Measurements from ENCODE around the gene HOGA1.

The HOGA1 gene

DNA sequence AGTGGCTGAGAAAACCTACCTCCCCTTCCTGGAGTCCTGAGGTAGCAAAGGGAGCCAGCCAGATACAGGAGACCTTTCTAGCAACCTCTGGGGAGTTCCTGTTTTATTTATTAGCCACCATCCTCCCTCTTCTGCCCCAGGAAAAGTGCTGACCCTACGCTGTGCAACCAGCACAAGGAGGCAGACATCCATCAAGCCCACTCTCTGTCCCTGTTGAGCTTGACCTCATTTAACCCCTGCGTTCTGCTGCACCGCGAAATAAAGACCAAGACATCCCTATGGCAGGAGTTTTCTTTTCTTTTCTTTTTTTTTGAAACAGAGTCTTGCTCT lies 37.0 kb upstream of the HOGA1 start:
- ChIA-PET CTCF (interaction anchor here (1.2 to 10.3 kb wide), 4 partner anchors 10 to 83 kb away, joined by 3 to 157 read pairs (median 79); partner anchors contain the start of gene ANKRD2), POLR2A (no interaction called here)

DNA sequence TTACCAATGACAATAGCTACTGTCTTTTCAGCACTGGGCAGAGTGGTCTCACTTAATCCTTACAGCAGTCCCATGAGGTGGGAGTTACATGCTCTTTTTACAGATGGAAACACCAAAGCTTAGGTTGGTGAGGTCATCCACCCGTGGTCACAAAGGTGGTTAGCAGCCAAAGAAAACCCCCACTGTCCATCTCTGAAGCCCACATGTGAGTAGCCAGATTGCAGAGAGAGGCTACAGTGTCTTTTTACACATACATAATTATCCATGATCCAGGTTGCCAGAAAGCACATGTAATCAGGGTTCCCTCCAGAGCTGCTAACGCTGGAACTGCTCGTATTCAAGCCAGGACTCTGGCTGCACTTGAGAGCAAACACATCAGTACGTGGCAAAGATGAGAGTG lies 36.2 kb upstream of the HOGA1 start:
- CTCF ChIA-PET: interaction anchor here (10.2 to 10.3 kb wide), 2 partner anchors 10 to 22 kb away, joined by 150 to 157 read pairs; partner anchors contain the start of gene ANKRD2
- TF ChIP-seq, protein P1, sequence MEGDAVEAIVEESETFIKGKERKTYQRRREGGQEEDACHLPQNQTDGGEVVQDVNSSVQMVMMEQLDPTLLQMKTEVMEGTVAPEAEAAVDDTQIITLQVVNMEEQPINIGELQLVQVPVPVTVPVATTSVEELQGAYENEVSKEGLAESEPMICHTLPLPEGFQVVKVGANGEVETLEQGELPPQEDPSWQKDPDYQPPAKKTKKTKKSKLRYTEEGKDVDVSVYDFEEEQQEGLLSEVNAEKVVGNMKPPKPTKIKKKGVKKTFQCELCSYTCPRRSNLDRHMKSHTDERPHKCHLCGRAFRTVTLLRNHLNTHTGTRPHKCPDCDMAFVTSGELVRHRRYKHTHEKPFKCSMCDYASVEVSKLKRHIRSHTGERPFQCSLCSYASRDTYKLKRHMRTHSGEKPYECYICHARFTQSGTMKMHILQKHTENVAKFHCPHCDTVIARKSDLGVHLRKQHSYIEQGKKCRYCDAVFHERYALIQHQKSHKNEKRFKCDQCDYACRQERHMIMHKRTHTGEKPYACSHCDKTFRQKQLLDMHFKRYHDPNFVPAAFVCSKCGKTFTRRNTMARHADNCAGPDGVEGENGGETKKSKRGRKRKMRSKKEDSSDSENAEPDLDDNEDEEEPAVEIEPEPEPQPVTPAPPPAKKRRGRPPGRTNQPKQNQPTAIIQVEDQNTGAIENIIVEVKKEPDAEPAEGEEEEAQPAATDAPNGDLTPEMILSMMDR (IDR thresholded peaks at IDR 0.05; ENCODE audit: insufficient read depth, low read length, missing control alignments): no peak
- DNase-seq (ENCODE audit: low read depth, low spot score): no peak
- no peak overlapping the region for H3K4me3 ChIP-seq (ENCODE audit: low read depth, low read length)
- POLR2A ChIA-PET: interaction anchor here (1.0 kb wide), 1 partner anchor 49 kb away, joined by 5 read pairs; the partner anchor contains the start of gene UBTD1

More for the DNA sequence above, 37.0 kb upstream of the HOGA1 start:
- H3K4me3 ChIP-seq (ENCODE audit: low read depth, low read length): no peak overlapping the region
- TF ChIP-seq, protein P1 (IDR thresholded peaks at IDR 0.05; ENCODE audit: insufficient read depth, low read length, missing control alignments): no peak
- DNase-seq (ENCODE audit: low read depth, low spot score): no peak

DNA sequence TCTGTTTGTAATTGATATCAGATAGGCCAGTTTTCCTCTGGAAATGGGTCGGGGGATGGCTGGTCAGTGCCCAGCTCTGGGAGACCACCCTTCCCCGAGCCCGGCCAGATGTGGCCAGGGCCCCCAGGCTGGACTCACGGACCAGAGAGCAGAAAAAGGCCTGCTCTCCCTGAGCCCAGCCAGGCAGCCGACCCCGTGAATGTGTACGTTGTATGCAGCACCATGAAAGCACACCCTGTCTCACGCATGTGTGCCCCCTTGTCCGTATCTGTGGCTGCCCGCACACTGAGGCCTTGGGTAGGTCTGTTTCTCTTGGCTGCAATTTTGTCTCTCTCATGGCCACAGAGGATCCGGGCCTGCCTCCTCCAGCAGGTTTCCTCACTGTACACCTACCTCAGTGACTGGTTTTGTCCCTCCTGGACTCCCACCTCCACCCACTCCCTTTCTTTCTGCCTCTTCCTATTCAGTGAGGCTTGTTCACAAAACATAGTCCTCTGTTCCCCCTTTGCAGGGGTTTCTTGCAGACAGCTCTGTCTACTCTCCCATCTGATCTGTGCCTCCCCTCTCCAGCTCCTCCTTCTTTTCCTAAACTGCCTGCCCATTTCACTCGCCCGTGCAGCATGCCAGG lies 35.2 kb upstream of the HOGA1 start:
- POLR2A ChIA-PET: no interaction called here
- TF ChIP-seq, protein P1 (IDR thresholded peaks at IDR 0.05; ENCODE audit: insufficient read depth, low read length, missing control alignments): no peak
- CTCF ChIA-PET: interaction anchor here (1.1 to 10.3 kb wide), 4 partner anchors 11 to 85 kb away, joined by 3 to 188 read pairs (median 154); partner anchors contain the start of gene ANKRD2
- no peak for DNase-seq (ENCODE audit: low read depth, low spot score)
- H3K4me3 ChIP-seq (ENCODE audit: low read depth, low read length): no peak overlapping the region

DNA sequence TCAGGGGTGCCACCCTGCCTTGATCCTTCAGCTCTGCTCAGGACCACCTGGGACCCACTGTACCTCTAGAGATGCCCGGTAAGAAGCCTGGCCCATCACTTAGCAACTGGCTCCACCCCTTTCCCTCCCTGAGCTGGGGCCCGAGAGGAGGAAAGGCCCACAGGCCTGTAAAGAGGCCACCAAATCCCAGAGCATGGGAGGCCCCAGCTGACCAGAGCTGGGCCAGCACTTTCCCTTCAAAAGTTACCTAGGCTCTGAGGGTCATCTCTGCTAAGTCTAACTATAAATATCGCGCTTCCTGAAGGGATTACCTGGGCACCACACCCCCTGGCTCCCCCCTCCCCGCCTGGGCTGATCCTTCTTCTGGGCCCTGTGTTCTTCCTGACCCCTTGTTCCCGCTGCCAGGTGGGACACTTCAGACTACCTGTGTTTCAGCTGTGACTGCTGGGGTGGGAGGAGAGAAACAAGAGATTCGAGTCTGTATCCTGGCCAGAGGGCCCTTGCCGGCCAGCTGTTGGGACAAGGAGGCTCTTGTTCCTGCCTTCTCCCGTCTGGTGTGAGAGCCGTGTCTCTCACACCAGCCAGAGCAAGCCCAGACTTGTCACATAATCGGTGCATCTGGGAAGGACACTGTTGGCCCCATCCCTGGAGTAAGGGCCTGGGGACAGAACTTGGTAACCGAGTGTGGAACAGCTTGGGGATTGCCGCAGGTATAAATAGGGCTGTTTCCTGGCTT lies 34.4 kb upstream of the HOGA1 start:
- H3K4me3 ChIP-seq (ENCODE audit: low read depth, low read length): no peak overlapping the region
- ChIA-PET CTCF (interaction anchor here (1.1 to 10.3 kb wide), 4 partner anchors 12 to 86 kb away, joined by 3 to 188 read pairs (median 154); partner anchors contain the start of gene ANKRD2), POLR2A (no interaction called here)
- TF ChIP-seq, protein P1 (IDR thresholded peaks at IDR 0.05; ENCODE audit: insufficient read depth, low read length, missing control alignments): no peak
- no peak for DNase-seq (ENCODE audit: low read depth, low spot score)

DNA sequence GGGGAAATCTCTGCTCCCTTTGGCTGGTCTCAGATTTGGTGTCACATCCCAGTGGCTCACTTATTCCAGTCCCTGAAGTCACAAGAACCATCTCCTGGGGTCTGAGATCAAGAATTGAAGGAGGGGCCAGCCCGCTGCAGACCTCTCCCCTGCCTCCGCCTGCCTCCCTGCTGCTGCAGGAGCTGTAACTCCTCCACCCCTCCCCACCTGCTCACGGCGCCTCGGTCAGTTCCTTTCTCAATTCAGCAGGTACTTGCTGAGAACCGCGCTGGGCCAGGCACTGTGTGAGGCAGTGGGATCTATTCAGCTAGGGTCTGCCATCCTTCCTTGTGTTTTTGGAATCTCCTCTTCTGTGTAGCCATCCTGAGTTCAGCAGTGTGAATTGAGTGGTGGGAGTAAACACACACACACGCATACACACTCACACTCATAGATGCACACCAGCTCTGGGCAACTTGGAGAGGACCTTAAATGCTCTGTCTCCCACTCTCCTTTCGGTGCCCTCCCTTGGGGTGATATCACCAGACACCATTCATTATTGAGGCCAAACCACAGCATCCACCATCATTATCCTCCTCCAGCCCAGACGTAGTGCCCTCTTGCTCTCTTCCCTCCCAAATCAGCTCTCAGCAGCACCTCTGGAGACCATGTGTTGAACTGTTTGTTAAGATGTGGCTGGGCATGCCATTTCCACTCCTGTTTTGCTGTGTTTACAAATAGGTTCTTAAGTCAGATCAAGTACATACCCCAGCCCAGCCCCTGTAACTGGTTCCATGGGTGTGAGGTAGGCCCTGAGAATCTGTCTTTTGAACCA lies 33.6 kb upstream of the HOGA1 start:
- CTCF ChIA-PET: interaction anchor here (0.6 to 10.3 kb wide), 8 partner anchors 11 to 180 kb away, joined by 3 to 188 read pairs (median 5); partner anchors contain the start of gene ANKRD2

More for the DNA sequence above, 33.6 kb upstream of the HOGA1 start:
- DNase-seq (ENCODE audit: low read depth, low spot score): no peak
- no peak overlapping the region for H3K4me3 ChIP-seq (ENCODE audit: low read depth, low read length)
- TF ChIP-seq, protein P1 (IDR thresholded peaks at IDR 0.05; ENCODE audit: insufficient read depth, low read length, missing control alignments): no peak
- POLR2A ChIA-PET: no interaction called here
